AG09319 (cell line): ENCODE measurements around the gene SLC36A4.
"Not testable (repeated sequence)": the region's sequence is repeated elsewhere in the genome, so short reads cannot be mapped to it uniquely, and the experiment has no call there.

Experiments
- DNase-seq: peaks from one replicate; pipeline ENCODE4 v3.0.0-alpha.2; 2010; ENCODE audit warnings: low read depth; ENCODE audit errors: extremely low read depth
- CTCF ChIP-seq: IDR thresholded peaks from 2 replicates; pipeline ENCODE4 v1.5.1; 2011; ENCODE audit warnings: low read depth, mild to moderate bottlenecking, inconsistent platforms, low read length, moderate library complexity

SLC36A4 gene

GRCh38 chr11:93197380-93198214 lies at the start of gene SLC36A4:
TSS of gene SLC36A4 (minus strand) at chr11:93197991. CDS start at chr11:93197832, 159 bp downstream.
- TF ChIP-seq CTCF = no peak

DNA sequence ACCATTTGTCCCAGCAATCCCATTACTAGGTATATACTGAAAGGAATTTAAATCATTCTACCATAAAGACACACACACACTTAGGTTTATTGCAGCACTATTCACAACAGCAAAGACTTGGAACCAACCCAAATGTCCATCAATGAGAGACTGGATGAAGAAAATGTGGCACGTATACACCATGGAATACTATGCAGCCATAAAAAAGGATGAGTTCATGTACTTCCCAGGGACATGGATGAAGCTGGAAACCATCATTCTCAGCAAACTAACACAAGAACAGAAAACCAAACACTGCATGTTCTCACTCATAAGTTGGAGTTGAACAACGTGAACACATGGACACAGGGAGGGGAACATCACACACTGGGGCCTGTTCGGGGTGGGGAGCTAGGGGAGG lies 49.0 kb upstream of the SLC36A4 start:
- not testable (repeated sequence) for DNase-seq

More at GRCh38 chr11:93197380-93198214, at the start of gene SLC36A4:
- peak; percentile 92 for DNase-seq

GRCh38 chr11:93244018-93244417 lies 46.2 kb upstream of the SLC36A4 start:
- TF ChIP-seq CTCF = no peak
- no peak for DNase-seq

DNA sequence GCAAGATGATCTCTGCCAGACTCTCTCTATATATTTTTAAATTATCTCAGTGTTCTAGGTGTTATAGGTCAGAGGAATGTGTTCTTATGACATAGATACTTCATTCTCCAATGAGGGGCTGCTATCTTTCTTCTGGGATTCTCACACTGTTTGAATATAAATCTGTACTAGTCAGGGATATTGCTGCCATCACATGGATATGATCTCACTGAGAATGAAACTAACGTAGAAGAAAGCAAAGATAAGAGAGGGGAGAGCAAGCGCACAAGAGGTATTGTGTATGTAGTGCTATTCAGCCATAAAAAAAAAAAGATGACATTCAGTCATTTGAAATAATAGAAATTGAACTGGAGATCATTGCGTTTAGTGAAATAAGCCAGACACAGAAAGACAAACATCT lies 42.2 kb upstream of the SLC36A4 start:
- DNase-seq = no peak
- no peak for TF ChIP-seq CTCF

DNA sequence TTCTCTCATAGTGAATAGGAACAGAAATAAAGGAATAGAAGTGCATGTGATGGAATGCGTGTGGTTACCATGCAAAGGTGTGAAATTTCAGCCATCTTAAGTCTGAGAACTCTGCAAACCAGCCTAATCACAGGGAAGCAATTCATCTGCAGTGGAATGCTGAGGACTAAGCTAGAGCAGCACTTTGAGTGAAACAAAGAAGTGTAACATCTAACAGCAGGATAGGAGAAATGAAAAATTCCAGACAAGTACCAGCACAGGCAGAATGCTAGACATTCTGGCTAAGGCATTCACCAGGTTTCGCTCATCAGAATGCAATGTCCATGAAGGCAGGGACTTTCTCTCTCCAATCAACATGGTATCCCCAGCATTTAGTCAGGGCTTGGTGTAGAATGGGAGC lies 41.2 kb upstream of the SLC36A4 start:
- TF ChIP-seq CTCF = no peak
- DNase-seq = no peak

DNA sequence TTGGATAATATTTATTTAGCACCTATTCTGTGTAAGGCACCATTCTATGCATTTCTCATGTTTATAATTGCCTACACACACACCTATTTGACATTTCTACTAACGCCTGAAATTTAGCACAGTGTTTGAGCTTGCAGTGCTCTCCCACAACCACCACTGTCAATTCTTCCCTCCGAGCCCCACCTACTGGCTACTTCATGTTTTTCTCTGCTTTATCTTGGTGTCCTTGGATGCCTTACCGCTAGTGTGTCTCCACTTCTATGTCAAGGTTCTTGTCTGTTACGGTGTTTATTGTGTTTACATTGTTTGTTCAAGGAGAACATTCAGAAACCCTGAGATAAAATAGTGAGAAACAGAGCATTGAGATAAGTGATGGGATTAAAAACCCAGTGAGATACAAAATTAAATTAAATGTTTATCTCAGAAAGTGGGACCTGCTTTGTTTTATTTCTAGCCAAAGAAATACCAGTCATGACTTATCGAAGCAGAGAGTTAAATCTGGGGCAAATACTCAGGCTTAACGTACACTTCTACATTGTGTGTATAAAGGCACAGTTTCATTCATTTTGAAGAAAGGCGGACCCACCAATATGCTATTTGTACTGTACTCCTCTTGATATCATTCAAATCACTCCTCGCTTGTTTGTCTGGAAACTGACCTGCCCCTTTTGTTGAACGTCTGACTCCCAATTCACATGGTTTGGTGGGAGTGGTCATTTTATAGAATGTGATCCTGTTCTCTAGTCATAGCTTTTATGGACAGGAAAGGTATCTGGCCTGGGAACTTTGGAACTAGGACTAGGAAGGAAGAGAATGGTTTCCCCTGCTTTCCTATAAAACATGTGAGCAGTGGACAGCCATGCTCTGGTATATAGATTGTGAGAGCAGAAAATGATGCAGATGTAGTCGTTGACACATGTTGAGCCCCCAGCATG lies 39.2 kb upstream of the SLC36A4 start:
- no peak for DNase-seq
- TF ChIP-seq CTCF = peak; percentile 52

GRCh38 chr11:93234602-93235207 lies 36.9 kb upstream of the SLC36A4 start:
- DNase-seq = peak; percentile 44
- TF ChIP-seq CTCF = peak; percentile 95
